Dedifferentiated amniotic fluid mesenchymal stem cell (primary cell): Measurements from ENCODE around the gene LRRC7.
A peak's percentile ranks its signal among the peaks of the same experiment; 100 is the strongest.
"Not testable (repeated sequence)": the region's sequence is repeated elsewhere in the genome, so short reads cannot be mapped to it uniquely, and the experiment has no call there.

Source experiments
- DNase-seq: peaks from one replicate; pipeline ENCODE4 v3.0.0-alpha.2; 2016; ENCODE audit errors: extremely low spot score

Gene LRRC7

GRCh38 chr1:69871412-69871811 is 303.7 kb downstream of the LRRC7 start:
- no peak for DNase-seq

- DNase-seq: no peak
These were observed 310.6 kb downstream of the LRRC7 start for GRCh38 chr1:69878338-69878737.

- DNase-seq: not testable (repeated sequence)
These were observed 320.3 kb downstream of the LRRC7 start for GRCh38 chr1:69888016-69888415.

- no peak for DNase-seq
These were observed 320.9 kb downstream of the LRRC7 start for GRCh38 chr1:69888657-69889056.

- DNase-seq: no peak
These were observed 330.8 kb downstream of the LRRC7 start for GRCh38 chr1:69898403-69898947.

GRCh38 chr1:69911301-69911801 is 343.6 kb downstream of the LRRC7 start:
- DNase-seq: peak; percentile 66

GRCh38 chr1:69913977-69914376 is 346.3 kb downstream of the LRRC7 start:
- DNase-seq: peak; percentile 81

- DNase-seq: peak; percentile 72
These were observed 347.4 kb downstream of the LRRC7 start for GRCh38 chr1:69914976-69915765.

- DNase-seq: no peak
These were observed 351.6 kb downstream of the LRRC7 start for GRCh38 chr1:69919129-69919921.

GRCh38 chr1:69919922-69920273 is 352.2 kb downstream of the LRRC7 start:
- DNase-seq: no peak

- DNase-seq: no peak
These were observed 352.7 kb downstream of the LRRC7 start for GRCh38 chr1:69920426-69920825.

GRCh38 chr1:69921486-69921885 is 353.8 kb downstream of the LRRC7 start:
- DNase-seq: no peak

- DNase-seq: not testable (repeated sequence)
These were observed 360.5 kb downstream of the LRRC7 start for GRCh38 chr1:69928234-69928633.

- no peak for DNase-seq
These were observed 361.8 kb downstream of the LRRC7 start for GRCh38 chr1:69929308-69930057.

- DNase-seq: no peak
These were observed 362.7 kb downstream of the LRRC7 start for GRCh38 chr1:69930396-69930795.

- no peak for DNase-seq
These were observed 365.0 kb downstream of the LRRC7 start for GRCh38 chr1:69932760-69933159.

- no peak for DNase-seq
These were observed 372.5 kb downstream of the LRRC7 start for GRCh38 chr1:69940231-69940630.

GRCh38 chr1:69940816-69941215 is 373.1 kb downstream of the LRRC7 start:
- DNase-seq: no peak

- no peak for DNase-seq
These were observed 375.3 kb downstream of the LRRC7 start for GRCh38 chr1:69943030-69943429.

- DNase-seq: no peak
These were observed 379.2 kb downstream of the LRRC7 start for GRCh38 chr1:69946935-69947334.

- DNase-seq: no peak
These were observed 380.1 kb downstream of the LRRC7 start for GRCh38 chr1:69947837-69948236.

GRCh38 chr1:69952676-69953075 is 385.0 kb downstream of the LRRC7 start:
- DNase-seq: peak; percentile 58
